CD4-positive, alpha-beta memory T cell (primary cell): Measurements from ENCODE around the gene CELF4. TPM values are rescaled to one million over a fixed set of nuclear protein-coding genes. Genes with fewer than 3 reads are reported as not detected.

Experiments used
- CTCF ChIA-PET: fragments of 350-600 bp; sonication (Branson Sonifier 250); formaldehyde crosslinking; loops from one replicate; lab custom pipeline; 2021; ENCODE audit warnings: inconsistent platforms; ENCODE audit not compliant: partially characterized antibody; lab: Charles Lee
- POLR2A ChIA-PET: fragments of 350-600 bp; sonication (Branson Sonifier 250); formaldehyde crosslinking; loops from one replicate; lab custom pipeline; 2021; ENCODE audit not compliant: partially characterized antibody; lab: Charles Lee
- DNase-seq, 5 donors: peaks; one replicate each; pipeline versions ENCODE4 v3.0.0 to v3.0.0-alpha.2; 2020 to 2022; ENCODE audit warnings: mixed read lengths in 1 of 5
- H3K27ac ChIP-seq: one replicate; pipeline ENCODE4 v1.7.0; 2013; ENCODE audit warnings: low read depth, low read length
- H3K27me3 ChIP-seq: 2 replicates; pipeline ENCODE4 v1.7.0; 2013; ENCODE audit warnings: mild to moderate bottlenecking, low read length, moderate library complexity; ENCODE audit not compliant: insufficient read depth
- H3K36me3 ChIP-seq: 2 replicates; pipeline ENCODE4 v1.7.0; 2013; ENCODE audit warnings: mild to moderate bottlenecking, low read length, moderate library complexity; ENCODE audit not compliant: insufficient read depth
- H3K4me1 ChIP-seq: 2 replicates; pipeline ENCODE4 v1.7.0; 2013; ENCODE audit warnings: mild to moderate bottlenecking, low read length, moderate library complexity; ENCODE audit not compliant: insufficient read depth
- H3K4me3 ChIP-seq, 2 donors: one replicate each; pipeline ENCODE4 v1.7.0; 2013; ENCODE audit warnings: low read length in 2 of 2, mild to moderate bottlenecking in 1 of 2
- H3K9me3 ChIP-seq, 2 donors: one replicate each; pipeline ENCODE4 v1.7.0; 2013; ENCODE audit warnings: low read length in 2 of 2, control low read depth in 1 of 2; ENCODE audit not compliant: control insufficient read depth in 1 of 2
- H3K27ac Mint-ChIP-seq, 7 donors: one replicate each; pipeline ENCODE4 v1.8.0; 2020 to 2021; ENCODE audit warnings: mixed read lengths in 7 of 7, mild to moderate bottlenecking in 6 of 7, inconsistent platforms in 3 of 7, moderate library complexity in 3 of 7
- H3K27me3 Mint-ChIP-seq, 2 donors: one replicate each; pipeline ENCODE4 v1.8.0; 2020 to 2021; ENCODE audit warnings: mixed read lengths in 2 of 2
- H3K36me3 Mint-ChIP-seq, 2 donors: one replicate each; pipeline ENCODE4 v1.8.0; 2020 to 2021; ENCODE audit warnings: mixed read lengths in 2 of 2, inconsistent platforms in 1 of 2, mild to moderate bottlenecking in 1 of 2
- H3K4me1 Mint-ChIP-seq, 4 donors: one replicate each; pipeline ENCODE4 v1.8.0; 2020 to 2021; ENCODE audit warnings: mixed read lengths in 4 of 4, mild to moderate bottlenecking in 1 of 4
- H3K4me3 Mint-ChIP-seq, 8 donors: one replicate each; pipeline ENCODE4 v1.8.0; 2020 to 2021; ENCODE audit warnings: mixed read lengths in 8 of 8, mild to moderate bottlenecking in 7 of 8, moderate library complexity in 6 of 8, inconsistent platforms in 3 of 8
- H3K9me3 Mint-ChIP-seq, 8 donors: one replicate each; pipeline ENCODE4 v1.8.0; 2020 to 2021; ENCODE audit warnings: mixed read lengths in 8 of 8, mild to moderate bottlenecking in 5 of 8, inconsistent platforms in 3 of 8, moderate library complexity in 1 of 8
- intact Hi-C: fragments of 100-400 bp; cut with micrococcal nuclease; formaldehyde crosslinking; loops from one replicate; pipeline ENCODE4 v1.15.1; 2023
- polyA plus RNA-seq, 2 donors: library from polyadenylated mRNA; unstranded; fragments of 300-500 nt; fragmentation: Illumina TruSeq; gene quantifications; one replicate each; pipeline ENCODE4 v1.2.3, GENCODE V29; 2021
- total RNA-seq, 2 experiments: library from RNA; stranded (reverse); gene quantifications; one replicate each; pipeline ENCODE4 v1.2.3, GENCODE V29; 2021

Gene CELF4
- total and polyA plus RNA-seq, 4 experiments from 2014 or later = 0.23 TPM; not detected in 3

DNA sequence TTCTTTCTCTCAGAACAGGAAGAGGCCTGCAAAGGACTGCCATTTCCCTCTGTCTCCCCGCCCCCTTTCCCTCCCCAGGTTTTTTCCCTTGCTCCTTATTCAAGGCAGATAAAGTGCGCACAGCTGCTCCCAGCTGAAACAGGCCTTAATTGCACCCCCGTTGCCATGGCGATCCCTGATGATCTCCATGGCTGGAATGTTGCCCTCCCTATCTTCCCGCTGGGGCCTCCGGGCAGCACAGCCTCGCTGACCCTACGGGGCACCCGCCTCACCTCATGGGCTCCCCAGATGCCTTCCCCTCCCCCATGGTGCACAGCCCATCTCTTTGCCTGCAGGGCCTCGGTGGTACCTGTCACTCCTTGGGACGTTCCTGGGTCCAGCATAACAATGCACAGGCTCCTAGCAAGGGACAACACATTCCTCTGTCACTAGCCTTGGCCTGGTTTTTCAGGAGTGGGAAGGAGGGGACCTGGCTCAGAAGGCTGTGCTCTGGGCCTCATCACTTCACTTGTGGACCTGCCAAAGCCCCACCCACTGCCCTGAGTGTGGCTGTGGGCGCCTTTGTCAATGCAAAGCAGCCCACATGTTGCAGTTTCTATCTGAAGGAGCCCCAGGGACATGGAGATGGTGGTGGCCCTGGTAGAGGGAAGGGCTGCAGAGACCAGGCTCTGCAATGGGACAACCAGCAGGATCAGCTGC lies 115.0 kb downstream of the CELF4 start:
- Mint-ChIP-seq H3K9me3 (peaks cover 0 to 2% (median 0%) of the 10 kb centered on the region in 8 donors), H3K27me3 (peaks cover 0 to 2% of the 10 kb centered on the region in 2 donors), H3K36me3 (no peaks in the 10 kb centered on the region), H3K4me1 (peaks cover 0 to 2% (median 0%) of the 10 kb centered on the region in 4 donors), H3K27ac (no peak overlapping the region), H3K4me3 (no peak overlapping the region)
- no peak for DNase-seq
- H3K4me3 ChIP-seq = no peak overlapping the region
- H3K27me3 ChIP-seq = no peaks in the 10 kb centered on the region
- ChIA-PET CTCF (no interaction called here), POLR2A (no interaction called here)
- no peaks in the 10 kb centered on the region for H3K4me1 ChIP-seq
- H3K9me3 ChIP-seq = no peaks in the 10 kb centered on the region
- H3K36me3 ChIP-seq = no peaks in the 10 kb centered on the region
- intact Hi-C loops = no loop called here
- no peak overlapping the region for H3K27ac ChIP-seq

GRCh38 chr18:37449618-37450017 lies 116.0 kb downstream of the CELF4 start:
- H3K36me3 ChIP-seq = no peaks in the 10 kb centered on the region
- H3K4me1 ChIP-seq = no peaks in the 10 kb centered on the region
- DNase-seq = no peak
- no peak overlapping the region for H3K27ac ChIP-seq
- Mint-ChIP-seq H3K4me1 (peaks cover 0 to 2% (median under 1%) of the 10 kb centered on the region in 4 donors), H3K27me3 (peaks cover 0 to 2% of the 10 kb centered on the region in 2 donors), H3K9me3 (peaks cover 0 to 2% (median 0%) of the 10 kb centered on the region in 8 donors), H3K27ac (no peak overlapping the region), H3K4me3 (no peak overlapping the region), H3K36me3 (no peaks in the 10 kb centered on the region)
- CTCF ChIA-PET = no interaction called here
- H3K4me3 ChIP-seq = no peak overlapping the region
- POLR2A ChIA-PET = no interaction called here
- no peaks in the 10 kb centered on the region for H3K9me3 ChIP-seq
- intact Hi-C loops = no loop called here
- H3K27me3 ChIP-seq = no peaks in the 10 kb centered on the region

GRCh38 chr18:37448946-37449345 lies 116.7 kb downstream of the CELF4 start:
- Mint-ChIP-seq H3K4me3 (no peak overlapping the region), H3K27me3 (peaks cover 0 to 2% of the 10 kb centered on the region in 2 donors), H3K27ac (no peak overlapping the region), H3K36me3 (no peaks in the 10 kb centered on the region), H3K4me1 (peaks cover 0 to 2% (median under 1%) of the 10 kb centered on the region in 4 donors), H3K9me3 (peaks cover 0 to 2% (median 0%) of the 10 kb centered on the region in 8 donors)
- Histone ChIP-seq H3K36me3 (no peaks in the 10 kb centered on the region), H3K4me1 (no peaks in the 10 kb centered on the region), H3K9me3 (no peaks in the 10 kb centered on the region), H3K27ac (no peak overlapping the region), H3K27me3 (no peaks in the 10 kb centered on the region), H3K4me3 (no peak overlapping the region)
- no peak for DNase-seq
- intact Hi-C loops = no loop called here
- ChIA-PET CTCF (no interaction called here), POLR2A (no interaction called here)

DNA sequence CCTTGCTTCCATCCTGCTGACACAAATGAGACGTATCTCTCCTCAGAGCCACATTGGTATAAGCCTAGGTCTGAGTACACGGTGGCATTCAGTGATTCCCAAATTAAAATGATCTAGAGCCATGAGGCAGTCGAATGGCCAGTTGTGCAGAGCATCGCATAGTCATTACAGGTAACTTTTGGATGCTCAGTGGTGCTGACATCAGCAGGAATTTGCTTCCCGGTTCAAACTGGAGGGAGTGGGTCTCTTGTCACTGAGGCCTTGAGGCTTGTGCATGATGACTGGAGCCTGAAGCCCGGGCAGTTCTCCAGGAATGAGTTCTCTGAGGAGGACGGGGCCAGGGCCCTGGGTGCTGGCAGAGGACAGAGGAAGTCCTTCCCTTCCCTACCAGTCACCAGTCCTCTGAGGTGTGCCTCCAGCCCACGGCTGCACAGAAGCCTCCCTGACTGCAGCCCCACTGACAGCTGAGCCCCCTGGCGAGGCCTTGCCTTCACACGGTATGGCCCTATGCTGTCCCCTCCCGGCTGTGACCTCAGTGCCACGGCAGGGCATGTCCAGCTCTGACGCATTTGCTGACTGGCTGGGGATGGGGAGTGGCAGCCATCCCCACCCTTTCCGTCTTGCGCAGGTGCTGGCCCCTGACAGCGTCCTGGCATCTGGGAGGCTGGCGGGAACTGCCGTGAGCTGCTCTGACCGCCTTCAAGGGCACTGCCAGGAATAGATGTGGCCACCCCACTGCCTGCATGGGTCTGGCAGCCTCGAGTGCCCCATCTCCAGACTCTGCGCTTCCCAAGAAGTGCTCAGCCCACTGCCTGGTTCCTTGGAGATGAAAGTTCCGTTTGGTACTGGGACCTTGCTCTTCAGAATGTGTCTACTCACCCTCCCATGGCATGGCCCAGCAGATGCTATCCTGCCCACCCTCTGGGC lies 117.4 kb downstream of the CELF4 start:
- H3K9me3 Mint-ChIP-seq = peaks cover 0 to 2% (median 0%) of the 10 kb centered on the region in 8 donors
- H3K36me3 Mint-ChIP-seq = no peaks in the 10 kb centered on the region
- no peaks in the 10 kb centered on the region for H3K9me3 ChIP-seq
- no peak for DNase-seq
- ChIA-PET POLR2A (no interaction called here), CTCF (no interaction called here)
- H3K27ac ChIP-seq = no peak overlapping the region
- H3K4me1 ChIP-seq = no peaks in the 10 kb centered on the region
- H3K4me1 Mint-ChIP-seq = peaks cover 0 to 2% (median under 1%) of the 10 kb centered on the region in 4 donors
- no peak overlapping the region for H3K4me3 ChIP-seq
- H3K36me3 ChIP-seq = no peaks in the 10 kb centered on the region
- H3K4me3 Mint-ChIP-seq = no peak overlapping the region
- H3K27ac Mint-ChIP-seq = no peak overlapping the region
- no peaks in the 10 kb centered on the region for H3K27me3 ChIP-seq
- intact Hi-C loops = no loop called here
- H3K27me3 Mint-ChIP-seq = peaks cover 0 to 2% of the 10 kb centered on the region in 2 donors

- Histone ChIP-seq H3K27ac (no peak overlapping the region), H3K36me3 (no peaks in the 10 kb centered on the region), H3K4me3 (no peak overlapping the region), H3K4me1 (no peaks in the 10 kb centered on the region), H3K27me3 (no peaks in the 10 kb centered on the region), H3K9me3 (no peaks in the 10 kb centered on the region)
- Mint-ChIP-seq H3K4me3 (no peak overlapping the region), H3K27me3 (peaks cover 1 to 2% of the 10 kb centered on the region in 2 donors), H3K36me3 (no peaks in the 10 kb centered on the region), H3K4me1 (peaks cover 0 to 2% (median 0%) of the 10 kb centered on the region in 4 donors), H3K9me3 (peaks cover 0 to 2% (median 0%) of the 10 kb centered on the region in 8 donors), H3K27ac (no peak overlapping the region)
- CTCF ChIA-PET = no interaction called here
- intact Hi-C loops = no loop called here
- no peak for DNase-seq
- POLR2A ChIA-PET = no interaction called here
These were observed 119.8 kb downstream of the CELF4 start for GRCh38 chr18:37445836-37446235.

- H3K27ac Mint-ChIP-seq = no peak overlapping the region
- Histone ChIP-seq H3K9me3 (no peaks in the 10 kb centered on the region), H3K27me3 (no peaks in the 10 kb centered on the region), H3K36me3 (no peaks in the 10 kb centered on the region), H3K27ac (no peak overlapping the region), H3K4me1 (no peaks in the 10 kb centered on the region), H3K4me3 (no peak overlapping the region)
- H3K27me3 Mint-ChIP-seq = peaks cover 1 to 2% of the 10 kb centered on the region in 2 donors
- intact Hi-C loops = no loop called here
- peaks cover 0 to 2% (median 0%) of the 10 kb centered on the region in 8 donors for H3K9me3 Mint-ChIP-seq
- DNase-seq = no peak
- CTCF ChIA-PET = no interaction called here
- H3K4me3 Mint-ChIP-seq = no peak overlapping the region
- H3K36me3 Mint-ChIP-seq = no peaks in the 10 kb centered on the region
- POLR2A ChIA-PET = no interaction called here
- peaks cover 0 to 2% (median 0%) of the 10 kb centered on the region in 4 donors for H3K4me1 Mint-ChIP-seq
These were observed 120.2 kb downstream of the CELF4 start for GRCh38 chr18:37445368-37445767.

DNA sequence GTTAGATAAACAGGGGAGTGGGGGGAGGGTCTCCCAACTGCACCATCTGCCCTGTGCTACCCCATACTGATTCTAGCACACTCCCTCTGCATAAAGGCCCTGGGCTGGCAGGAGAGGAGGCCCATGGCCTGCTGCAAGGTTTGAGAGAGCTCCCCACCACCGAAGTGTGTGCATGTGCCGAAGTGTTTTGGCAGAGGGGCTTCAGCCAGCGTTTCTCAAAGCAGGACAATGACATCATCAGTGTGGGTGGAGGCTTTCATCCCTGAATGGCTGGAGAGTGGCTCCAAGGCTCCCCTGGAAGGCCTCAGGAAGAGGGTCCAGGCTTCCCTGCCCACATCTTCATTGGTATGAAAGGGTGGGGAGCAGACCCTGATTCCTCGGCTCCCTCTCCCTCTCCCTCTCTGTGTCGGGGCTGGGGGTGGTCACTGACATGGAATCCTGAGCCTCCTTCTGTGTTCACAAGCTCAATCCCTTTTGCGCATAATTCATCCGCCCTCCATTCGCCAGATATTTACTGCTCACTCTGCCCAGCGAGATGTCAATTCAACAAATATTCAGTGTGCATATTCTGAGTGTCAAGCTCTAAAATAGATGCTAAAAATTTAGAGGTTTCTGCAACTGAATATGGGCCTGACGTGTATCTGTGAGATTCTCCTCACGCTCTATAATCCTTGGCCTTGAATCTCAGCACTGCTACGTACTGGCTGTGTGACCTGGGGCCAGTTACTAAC lies 122.1 kb downstream of the CELF4 start:
- ChIA-PET CTCF (no interaction called here), POLR2A (no interaction called here)
- Mint-ChIP-seq H3K36me3 (no peaks in the 10 kb centered on the region), H3K4me1 (peaks cover 0 to 2% (median 0%) of the 10 kb centered on the region in 4 donors), H3K4me3 (no peak overlapping the region), H3K27ac (no peak overlapping the region), H3K9me3 (no peaks in the 10 kb centered on the region), H3K27me3 (peaks cover 1 to 2% of the 10 kb centered on the region in 2 donors)
- no peak overlapping the region for H3K27ac ChIP-seq
- no peaks in the 10 kb centered on the region for H3K36me3 ChIP-seq
- no peaks in the 10 kb centered on the region for H3K4me1 ChIP-seq
- no peak for DNase-seq
- H3K4me3 ChIP-seq = no peak overlapping the region
- no peaks in the 10 kb centered on the region for H3K27me3 ChIP-seq
- intact Hi-C loops = no loop called here
- H3K9me3 ChIP-seq = no peaks in the 10 kb centered on the region
